BJ (cell line): ENCODE data around the gene HP1BP3. TPM values are rescaled to one million over a fixed set of nuclear protein-coding genes. Genes with fewer than 3 reads are reported as not detected.

Source experiments
- CTCF ChIA-PET: fragments of 350-600 bp; formaldehyde crosslinking; extraction: SDS; loops from one replicate; lab custom pipeline; 2021; ENCODE audit warnings: antibody characterized with exemption, inconsistent platforms; lab: Yijun Ruan, JAX
- POLR2A ChIA-PET: fragments of 300-600 bp; sonication (Branson Sonifier 250); formaldehyde crosslinking; extraction: SDS; loops from one replicate; lab custom pipeline; 2021; ENCODE audit warnings: antibody characterized with exemption; lab: Charles Lee
- DNase-seq: peaks from one replicate; pipeline ENCODE4 v3.0.0-alpha.2; 2011; ENCODE audit warnings: low read depth
- H3K27me3 ChIP-seq: 2 replicates; pipeline ENCODE4 v1.6.0; 2011; ENCODE audit warnings: low read length; ENCODE audit not compliant: control insufficient read depth, insufficient read depth
- H3K36me3 ChIP-seq: 2 replicates; pipeline ENCODE4 v1.5.1; 2011; ENCODE audit warnings: low read length; ENCODE audit not compliant: control insufficient read depth, insufficient read depth
- H3K4me3 ChIP-seq: 2 replicates; pipeline ENCODE4 v1.5.1; 2011; ENCODE audit warnings: low read depth, mild to moderate bottlenecking, control low read depth, low read length
- CTCF ChIP-seq: IDR thresholded peaks from 2 replicates; pipeline ENCODE4 v1.5.1; 2011; ENCODE audit warnings: low read depth, mild to moderate bottlenecking, control low read depth, inconsistent platforms, low read length, moderate library complexity; ENCODE audit not compliant: insufficient read depth
- polyA plus RNA-seq: library from polyadenylated mRNA; depleted of rRNA; stranded (reverse); fragments of >200 nt; gene quantifications from 2 replicates; pipeline ENCODE4 v1.2.3, GENCODE V29; 2011

HP1BP3 gene
- polyA plus RNA-seq, 1 experiment, result 118 TPM

DNA sequence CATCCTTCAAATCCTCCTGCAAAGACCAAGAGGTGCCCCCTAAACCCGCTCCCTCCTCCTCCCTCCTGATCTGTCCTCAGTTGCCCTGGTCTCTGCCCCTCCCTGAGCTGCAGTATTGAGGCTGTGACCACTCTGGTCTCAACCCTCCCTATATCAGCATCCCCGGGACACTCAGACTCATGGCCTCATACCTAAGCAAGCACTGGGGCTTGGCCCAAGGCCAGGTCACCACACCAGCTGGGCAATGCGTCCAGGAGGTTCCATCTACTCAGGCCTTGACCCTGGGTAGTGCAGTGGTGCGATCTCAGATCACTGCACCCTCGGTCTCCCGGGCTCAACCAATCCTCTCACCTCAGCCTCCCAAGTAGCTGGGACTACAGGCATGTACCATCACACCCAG is 79.0 kb downstream of the HP1BP3 start:
- CTCF ChIA-PET, result interaction anchor here (1.6 to 4.2 kb wide), 2 partner anchors 9 to 11 kb away, joined by 7 to 13 read pairs; no protein-coding TSS in a partner anchor
- H3K36me3 ChIP-seq, result no peaks in the 10 kb centered on the region; the same call in 1 of the 2 replicates
- POLR2A ChIA-PET, result interaction anchor here (0.6 kb wide), 1 partner anchor 463 kb away, joined by 4 read pairs; no protein-coding TSS in a partner anchor
- no peak for TF ChIP-seq CTCF
- DNase-seq, result no peak
- H3K27me3 ChIP-seq, result no peaks in the 10 kb centered on the region
- no peak overlapping the region for H3K4me3 ChIP-seq

- no peak for TF ChIP-seq CTCF
- no peaks in the 10 kb centered on the region; the same call in 1 of the 2 replicates for H3K36me3 ChIP-seq
- ChIA-PET POLR2A (no interaction called here), CTCF (interaction anchor here (4.2 kb wide), 1 partner anchor 10 kb away, joined by 13 read pairs; no protein-coding TSS in a partner anchor)
- no peak overlapping the region for H3K4me3 ChIP-seq
- no peak for DNase-seq
- H3K27me3 ChIP-seq, result no peaks in the 10 kb centered on the region
Observed at GRCh38 chr1:20706841-20707240, 80.3 kb downstream of the HP1BP3 start.

GRCh38 chr1:20705203-20705755 is 81.8 kb downstream of the HP1BP3 start:
- DNase-seq, result no peak
- CTCF ChIA-PET, result interaction anchor here (4.2 kb wide), 1 partner anchor 8 kb away, joined by 13 read pairs; no protein-coding TSS in a partner anchor

GRCh38 chr1:20704390-20705202 is 82.5 kb downstream of the HP1BP3 start:
- Histone ChIP-seq H3K4me3 (no peak overlapping the region), H3K27me3 (no peaks in the 10 kb centered on the region), H3K36me3 (no peaks in the 10 kb centered on the region; the same call in 1 of the 2 replicates)
- ChIA-PET CTCF (interaction anchor here (4.2 kb wide), 1 partner anchor 8 kb away, joined by 13 read pairs; no protein-coding TSS in a partner anchor), POLR2A (interaction anchor here (0.6 kb wide), 1 partner anchor 176 kb away, joined by 3 read pairs; no protein-coding TSS in a partner anchor)
- no peak for TF ChIP-seq CTCF
- DNase-seq, result no peak

More at GRCh38 chr1:20705203-20705755, 81.8 kb downstream of the HP1BP3 start:
- POLR2A ChIA-PET, result interaction anchor here (0.6 kb wide), 1 partner anchor 175 kb away, joined by 3 read pairs; no protein-coding TSS in a partner anchor
- H3K4me3 ChIP-seq, result no peak overlapping the region
- no peak for TF ChIP-seq CTCF
- no peaks in the 10 kb centered on the region; the same call in 1 of the 2 replicates for H3K36me3 ChIP-seq
- H3K27me3 ChIP-seq, result no peaks in the 10 kb centered on the region
